ENCODE results near the gene CAMTA1.

GRCh38 chr1:7557301-7557891, 772.1 kb downstream of the CAMTA1 start:
- TF ChIP-seq CTCF (conservative IDR thresholded peaks at IDR 0.05; ENCODE audit: low read length) (no peak), EZH2phosphoT487 (IDR thresholded peaks at IDR 0.05; ENCODE audit: borderline replicate concordance, low read depth, low read length) (no peak)
